Activated naive CD4-positive, alpha-beta T cell treated with anti-CD3 and anti-CD28 coated beads, Interleukin-2, amount 50 U/mL, for 16 hours (primary cell): ENCODE measurements around the gene ITGB2.

ENCODE experiments used
- DNase-seq: peaks from one replicate; pipeline ENCODE4 v3.0.0-alpha.2; 2020

The ITGB2 gene

DNA sequence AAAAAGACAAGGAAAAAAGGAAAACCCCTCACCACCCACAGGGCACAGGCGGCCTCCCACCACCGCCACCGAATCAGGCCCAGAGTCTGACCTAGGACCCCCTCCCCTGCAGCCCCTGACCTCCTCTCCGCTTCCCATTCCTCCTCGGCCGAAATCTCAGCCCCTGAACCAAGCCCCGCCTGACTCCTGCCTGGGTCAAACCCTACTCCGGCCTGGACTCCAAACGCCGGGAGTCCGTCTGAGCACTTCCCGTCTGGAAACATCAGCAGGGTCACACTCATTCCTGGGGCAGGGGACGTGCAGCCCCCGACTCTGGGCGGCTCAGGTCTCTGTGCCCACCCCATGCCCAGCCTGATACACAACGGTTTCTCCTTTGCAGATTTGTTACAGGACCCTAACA lies 76.4 kb downstream of the ITGB2 start:
- no peak for DNase-seq

- DNase-seq = no peak
These were observed 77.8 kb downstream of the ITGB2 start for GRCh38 chr21:44842721-44843445.

DNA sequence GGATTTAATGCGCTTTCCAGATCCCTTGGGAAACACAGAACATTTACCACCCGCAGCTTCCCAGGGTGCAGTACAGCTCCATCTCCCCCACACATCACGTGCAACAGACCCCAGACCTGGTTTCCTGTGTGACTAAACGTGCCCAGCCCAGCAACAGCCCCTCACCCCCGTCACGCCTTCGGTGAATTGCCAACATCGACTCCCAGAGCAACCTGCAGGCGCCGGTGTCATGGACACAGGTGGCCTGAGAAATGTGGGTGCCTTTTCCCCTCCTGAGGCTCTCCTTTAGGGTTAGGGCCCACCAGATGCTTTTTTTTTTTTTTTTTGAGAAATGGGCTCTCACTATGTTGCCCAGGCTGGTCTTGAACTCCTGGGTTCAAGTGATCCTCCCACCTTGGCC lies 78.6 kb downstream of the ITGB2 start:
- no peak for DNase-seq

DNA sequence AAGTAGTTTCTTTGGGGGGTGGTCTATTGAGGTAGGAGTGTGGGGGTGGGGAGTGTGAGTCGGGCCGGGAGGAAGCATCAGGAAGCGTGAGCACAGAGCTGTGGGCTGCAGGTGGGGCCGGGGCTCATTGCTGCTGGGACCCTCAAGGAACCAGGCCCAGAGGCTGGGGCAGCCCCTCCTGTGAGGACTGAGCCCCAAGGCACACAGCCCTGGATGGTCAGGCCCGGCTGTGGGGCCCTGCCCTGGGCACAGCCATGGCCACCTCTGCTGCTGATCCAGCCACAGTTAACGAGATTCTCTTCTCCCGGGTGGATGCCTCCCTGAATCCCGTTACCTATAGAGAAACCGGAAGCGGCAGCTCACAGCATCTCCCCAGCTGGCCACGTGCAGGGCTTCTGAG lies 79.9 kb downstream of the ITGB2 start:
- DNase-seq = no peak

DNA sequence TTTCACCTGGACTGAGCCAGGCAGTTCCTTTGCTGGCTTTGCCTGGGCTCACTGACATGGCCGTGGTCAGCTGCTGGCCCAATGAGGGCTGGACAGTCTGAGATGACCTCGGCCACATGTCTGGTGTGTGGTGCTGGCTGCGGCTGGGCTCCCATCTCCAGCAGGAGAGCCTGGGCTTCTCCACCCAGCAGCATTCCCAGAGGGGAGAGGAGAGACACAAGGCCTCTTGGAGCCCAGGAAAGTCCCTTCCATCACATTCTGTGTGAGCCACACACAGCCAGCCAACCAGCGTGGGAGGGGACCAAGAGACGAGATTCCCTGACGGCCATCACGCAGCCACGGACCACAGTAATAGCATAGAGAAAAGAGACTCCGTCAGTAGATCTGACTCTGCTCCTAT lies 81.7 kb downstream of the ITGB2 start:
- no peak for DNase-seq

DNA sequence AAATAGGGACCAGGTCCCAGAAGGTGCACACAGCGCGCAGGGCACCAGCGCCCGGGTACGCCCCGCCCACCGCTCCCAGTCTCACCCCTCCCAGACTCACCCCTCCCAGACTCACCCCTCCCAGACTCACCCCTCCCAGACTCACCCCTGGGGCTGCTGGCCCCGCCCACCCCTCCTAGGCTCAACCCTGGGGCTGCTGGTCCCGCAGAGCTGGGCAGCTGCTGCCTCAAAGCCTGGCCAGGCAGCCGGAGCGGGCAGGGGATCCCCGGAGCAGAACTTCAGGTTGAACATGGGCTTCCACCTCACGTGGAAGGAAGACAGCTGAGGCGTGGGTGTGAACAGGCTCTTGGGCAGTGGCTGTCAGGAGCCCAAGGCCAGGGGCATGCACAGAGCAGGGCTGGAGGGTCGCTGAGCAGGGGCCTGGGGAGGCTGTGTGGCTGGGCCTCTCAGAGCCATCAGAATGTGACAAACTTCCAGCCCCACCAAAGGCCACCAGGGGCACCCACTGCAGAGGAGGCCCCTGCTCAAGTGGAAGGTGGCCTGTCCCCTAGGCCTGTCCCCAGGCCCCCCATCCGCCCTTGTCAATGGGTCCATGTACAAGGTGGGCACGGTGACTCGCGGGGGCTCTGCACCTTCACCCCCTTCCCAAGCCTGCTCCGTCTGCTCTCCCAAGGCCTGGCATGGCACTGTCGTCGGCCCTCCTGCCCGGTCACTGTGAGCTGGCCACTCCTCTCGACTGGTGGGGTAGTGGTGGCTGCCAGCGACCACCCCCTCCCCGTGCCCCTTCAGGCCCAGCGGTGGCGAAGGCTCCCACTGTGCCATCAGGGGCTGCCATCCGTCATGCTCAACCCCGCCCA lies 82.4 kb downstream of the ITGB2 start:
- no peak for DNase-seq

GRCh38 chr21:44837537-44837936 lies 83.2 kb downstream of the ITGB2 start:
- no peak for DNase-seq

GRCh38 chr21:44836666-44837471 lies 83.8 kb downstream of the ITGB2 start:
- DNase-seq = no peak

- no peak for DNase-seq
These were observed 84.4 kb downstream of the ITGB2 start for GRCh38 chr21:44836349-44836665.
